HEK293 (cell line): ENCODE results near the gene EIF4G1.

Experiments used
- CTCF ChIA-PET: fragments of 350-600 bp; formaldehyde crosslinking; extraction: SDS; loops from one replicate; lab custom pipeline; 2021; ENCODE audit warnings: antibody characterized with exemption; lab: Yijun Ruan, JAX
- POLR2A ChIA-PET: fragments of 300-600 bp; formaldehyde crosslinking; extraction: SDS; loops from one replicate; lab custom pipeline; 2020; ENCODE audit warnings: antibody characterized with exemption, inconsistent platforms; lab: Yijun Ruan, JAX
- H3K27ac ChIP-seq: fragments of 200-500 bp; sonication (Bioruptor generic); 2 replicates; pipeline ENCODE4 v1.5.1; 2014; ENCODE audit warnings: low read depth, low read length, control low read depth, inconsistent platforms; ENCODE audit errors: extremely low read depth
- H3K36me3 ChIP-seq, 2 experiments: fragments of 200-500 bp in 1 of 2; sonication (Bioruptor generic) in 1 of 2; 1 replicate in 1 of 2; 2 replicates in 1 of 2; pipeline ENCODE4 v1.5.1; 2014 to 2017; ENCODE audit warnings: inconsistent platforms in 2 of 2, low read length in 2 of 2; ENCODE audit not compliant: control insufficient read depth in 2 of 2, insufficient read depth in 1 of 2
- H3K4me1 ChIP-seq: fragments of 200-500 bp; sonication (Bioruptor generic); 2 replicates; pipeline ENCODE4 v1.5.1; 2014; ENCODE audit warnings: mild to moderate bottlenecking, low read length, inconsistent platforms; ENCODE audit not compliant: control insufficient read depth, insufficient read depth
- H3K4me3 ChIP-seq: 2 replicates; pipeline ENCODE4 v1.5.1; 2011; ENCODE audit warnings: low read depth, mild to moderate bottlenecking, control low read depth, low read length, moderate library complexity
- H3K9me3 ChIP-seq: fragments of 200-500 bp; sonication (Bioruptor generic); 2 replicates; pipeline ENCODE4 v1.5.1; 2014; ENCODE audit warnings: low read depth, low read length, inconsistent platforms; ENCODE audit not compliant: control insufficient read depth, insufficient read depth
- BCL6B ChIP-seq: fragments of 450-650 bp; formaldehyde crosslinking; IDR thresholded peaks from 2 replicates; pipeline ENCODE4 v1.5.1; 2017; ENCODE audit warnings: missing biosample characterization, missing genetic modification characterization
- CTCF ChIP-seq: fragments of 450-650 bp; formaldehyde crosslinking; IDR thresholded peaks from 2 replicates; pipeline ENCODE4 v1.5.1; 2016; ENCODE audit warnings: missing biosample characterization, missing genetic modification characterization
- EGR2 ChIP-seq: fragments of 450-650 bp; formaldehyde crosslinking; IDR thresholded peaks from 2 replicates; pipeline ENCODE4 v1.5.1; 2016; ENCODE audit warnings: low read depth, missing biosample characterization, missing genetic modification characterization
- MEIS1 ChIP-seq: sonication (generic); formaldehyde crosslinking; IDR thresholded peaks from 2 replicates; pipeline ENCODE4 v1.8.1; 2022; ENCODE audit warnings: missing genetic modification reagents, mild to moderate bottlenecking, borderline replicate concordance
- PRDM6 ChIP-seq: fragments of 450-650 bp; formaldehyde crosslinking; IDR thresholded peaks from 2 replicates; pipeline ENCODE4 v1.5.1; 2017; ENCODE audit warnings: missing biosample characterization, missing genetic modification characterization
- SCRT1 ChIP-seq: fragments of 450-650 bp; formaldehyde crosslinking; IDR thresholded peaks from 2 replicates; pipeline ENCODE4 v1.5.1; 2016; ENCODE audit warnings: missing biosample characterization, missing genetic modification characterization, borderline replicate concordance
- YY1 ChIP-seq: fragments of 450-650 bp; formaldehyde crosslinking; IDR thresholded peaks from 2 replicates; pipeline ENCODE4 v1.5.1; 2018; ENCODE audit warnings: missing biosample characterization, missing genetic modification characterization
- ZBTB20 ChIP-seq: fragments of 450-650 bp; formaldehyde crosslinking; IDR thresholded peaks from 2 replicates; pipeline ENCODE4 v1.5.1; 2016; ENCODE audit warnings: missing biosample characterization, missing genetic modification characterization
- ZFHX2 ChIP-seq: fragments of 450-650 bp; formaldehyde crosslinking; conservative IDR thresholded peaks from 2 replicates; pipeline ENCODE4 v1.5.1; 2016; ENCODE audit warnings: missing biosample characterization, missing genetic modification characterization
- ZIC2 ChIP-seq: fragments of 450-650 bp; formaldehyde crosslinking; IDR thresholded peaks from 2 replicates; pipeline ENCODE4 v1.5.1; 2016; ENCODE audit warnings: missing biosample characterization, missing genetic modification characterization
- ZNF146 ChIP-seq: fragments of 450-650 bp; formaldehyde crosslinking; IDR thresholded peaks from 2 replicates; pipeline ENCODE4 v1.5.1; 2016; ENCODE audit warnings: missing biosample characterization, missing genetic modification characterization
- ZNF169 ChIP-seq: fragments of 450-650 bp; formaldehyde crosslinking; IDR thresholded peaks from 2 replicates; pipeline ENCODE4 v1.5.1; 2016; ENCODE audit warnings: missing biosample characterization, missing genetic modification characterization
- ZNF311 ChIP-seq: fragments of 450-650 bp; formaldehyde crosslinking; IDR thresholded peaks from 2 replicates; pipeline ENCODE4 v1.5.1; 2017; ENCODE audit warnings: missing biosample characterization, missing genetic modification characterization, borderline replicate concordance
- ZNF341 ChIP-seq: fragments of 450-650 bp; formaldehyde crosslinking; IDR thresholded peaks from 2 replicates; pipeline ENCODE4; 2016; ENCODE audit warnings: low read depth, missing biosample characterization, missing genetic modification characterization
- ZNF391 ChIP-seq: fragments of 450-650 bp; formaldehyde crosslinking; IDR thresholded peaks from 2 replicates; pipeline ENCODE4 v1.5.1; 2016; ENCODE audit warnings: low read depth, missing biosample characterization, missing genetic modification characterization, borderline replicate concordance
- ZNF513 ChIP-seq: fragments of 450-650 bp; IDR thresholded peaks from 2 replicates; pipeline ENCODE4 v1.5.1; 2018; ENCODE audit warnings: missing biosample characterization, missing genetic modification characterization
- ZNF530 ChIP-seq: fragments of 450-650 bp; formaldehyde crosslinking; IDR thresholded peaks from 2 replicates; pipeline ENCODE4 v1.5.1; 2016; ENCODE audit warnings: low read depth, missing biosample characterization, missing genetic modification characterization
- ZNF621 ChIP-seq: fragments of 450-650 bp; formaldehyde crosslinking; IDR thresholded peaks from 2 replicates; pipeline ENCODE4 v1.5.1; 2017; ENCODE audit warnings: missing biosample characterization, missing genetic modification characterization
- ZNF664 ChIP-seq: fragments of 450-650 bp; formaldehyde crosslinking; IDR thresholded peaks from 2 replicates; pipeline ENCODE4 v1.5.1; 2016; ENCODE audit warnings: missing biosample characterization, missing genetic modification characterization
- ZNF777 ChIP-seq: fragments of 450-650 bp; formaldehyde crosslinking; IDR thresholded peaks from 2 replicates; pipeline ENCODE4 v1.5.1; 2017; ENCODE audit warnings: missing biosample characterization, missing genetic modification characterization, borderline replicate concordance
- ZSCAN5A ChIP-seq: fragments of 450-650 bp; formaldehyde crosslinking; IDR thresholded peaks from 2 replicates; pipeline ENCODE4 v1.5.1; 2016; ENCODE audit warnings: missing biosample characterization, missing genetic modification characterization

Gene EIF4G1

GRCh38 chr3:184371570-184372018, 57.2 kb downstream of the EIF4G1 start (continued):
- TF ChIP-seq ZNF311 (tag by site-specific recombination) (no peak), ZNF664 (tag by site-specific recombination) (no peak), SCRT1 (tag by site-specific recombination) (no peak)

- Histone ChIP-seq H3K36me3 (peaks cover 0 to 23% of the 10 kb centered on the region in 2 experiments; a peak in 2 of 3 replicates), H3K4me1 (no peaks in the 10 kb centered on the region), H3K9me3 (no peaks in the 10 kb centered on the region), H3K27ac (no peak overlapping the region), H3K4me3 (no peak overlapping the region)
- peak; percentile 36 for TF ChIP-seq ZNF341 (tag by site-specific recombination)
- peak; percentile 99 for TF ChIP-seq EGR2 (tag by site-specific recombination)
- no peak for TF ChIP-seq PRDM6 (tag by site-specific recombination)
- TF ChIP-seq MEIS1 (CRISPR knock-in tag): no peak
- TF ChIP-seq ZNF530 (tag by site-specific recombination): no peak
- peak; percentile 99 for TF ChIP-seq ZFHX2 (tag by site-specific recombination)
- ChIA-PET CTCF (interaction anchor here (0.6 to 7.7 kb wide), 27 partner anchors 9 to 400 kb away, joined by 3 to 184 read pairs (median 4); partner anchors contain the start of genes FAM131A and POLR2H), POLR2A (interaction anchor here (0.9 to 1.9 kb wide), 7 partner anchors 11 to 153 kb away, joined by 3 to 12 read pairs (median 5); partner anchors contain the start of genes CLCN2, FAM131A and POLR2H)
Observed at GRCh38 chr3:184372296-184372821, 58.0 kb downstream of the EIF4G1 start.

- Histone ChIP-seq H3K9me3 (no peaks in the 10 kb centered on the region), H3K4me1 (no peaks in the 10 kb centered on the region)
- no peak for TF ChIP-seq ZNF621 (tag by site-specific recombination)
- no peak for TF ChIP-seq ZNF146 (tag by site-specific recombination)
- TF ChIP-seq YY1 (tag by site-specific recombination): no peak
- no peak for TF ChIP-seq CTCF (tag by site-specific recombination)
- TF ChIP-seq, all 188 proteins: peak for 0
- Histone ChIP-seq H3K36me3 (peaks cover 0 to 18% of the 10 kb centered on the region in 2 experiments; a peak in 1 of 3 replicates), H3K4me3 (no peak overlapping the region), H3K27ac (no peak overlapping the region)
- CTCF ChIA-PET: interaction anchor here (0.6 to 7.7 kb wide), 9 partner anchors 10 to 169 kb away, joined by 3 to 184 read pairs (median 6); partner anchors contain the start of gene FAM131A
- POLR2A ChIA-PET: interaction anchor here (1.0 to 1.9 kb wide), 3 partner anchors 12 to 141 kb away, joined by 3 to 10 read pairs (median 3); partner anchors contain the start of genes CLCN2 and POLR2H
Observed at GRCh38 chr3:184372911-184373310, 58.5 kb downstream of the EIF4G1 start.

GRCh38 chr3:184373422-184373821, 59.0 kb downstream of the EIF4G1 start:
- POLR2A ChIA-PET: interaction anchor here (1.0 to 1.9 kb wide), 3 partner anchors 11 to 140 kb away, joined by 3 to 10 read pairs (median 3); partner anchors contain the start of genes CLCN2 and POLR2H
- Histone ChIP-seq H3K4me1 (no peaks in the 10 kb centered on the region), H3K27ac (no peak overlapping the region), H3K36me3 (peaks cover 0 to 13% of the 10 kb centered on the region in 2 experiments; a peak in 1 of 3 replicates), H3K4me3 (no peak overlapping the region), H3K9me3 (no peaks in the 10 kb centered on the region)
- CTCF ChIA-PET: interaction anchor here (1.0 to 7.7 kb wide), 5 partner anchors 10 to 168 kb away, joined by 3 to 184 read pairs (median 55); no protein-coding TSS in a partner anchor
- TF ChIP-seq ZNF391 (tag by site-specific recombination) (no peak), BCL6B (tag by site-specific recombination) (no peak), ZSCAN5A (tag by site-specific recombination) (no peak), ZIC2 (tag by site-specific recombination) (no peak), ZNF777 (tag by site-specific recombination) (no peak), ZNF169 (no peak), ZNF513 (tag by site-specific recombination) (no peak), ZBTB20 (tag by site-specific recombination) (no peak)
